Lung microvascular endothelial cell (primary cell): Measurements from ENCODE around the gene FRMD1. TPM values are rescaled to one million over a fixed set of nuclear protein-coding genes. Genes with fewer than 3 reads are reported as not detected.

Source experiments
- DNase-seq, 2 donors: peaks; one replicate each; pipeline versions ENCODE4 v3.0.0 to v3.0.0-alpha.2; 2010; ENCODE audit warnings: low read depth in 2 of 2
- total RNA-seq: library from RNA; depleted of rRNA; stranded (reverse); fragments of >200 nt; gene quantifications from 2 replicates; pipeline ENCODE4 v1.2.1, GENCODE V29; 2014

Gene FRMD1
- total RNA-seq, 1 donor from 2014 or later: not detected

- DNase-seq: no peak
These were observed 16.8 kb upstream of the FRMD1 start for GRCh38 chr6:168095716-168096250.

DNA sequence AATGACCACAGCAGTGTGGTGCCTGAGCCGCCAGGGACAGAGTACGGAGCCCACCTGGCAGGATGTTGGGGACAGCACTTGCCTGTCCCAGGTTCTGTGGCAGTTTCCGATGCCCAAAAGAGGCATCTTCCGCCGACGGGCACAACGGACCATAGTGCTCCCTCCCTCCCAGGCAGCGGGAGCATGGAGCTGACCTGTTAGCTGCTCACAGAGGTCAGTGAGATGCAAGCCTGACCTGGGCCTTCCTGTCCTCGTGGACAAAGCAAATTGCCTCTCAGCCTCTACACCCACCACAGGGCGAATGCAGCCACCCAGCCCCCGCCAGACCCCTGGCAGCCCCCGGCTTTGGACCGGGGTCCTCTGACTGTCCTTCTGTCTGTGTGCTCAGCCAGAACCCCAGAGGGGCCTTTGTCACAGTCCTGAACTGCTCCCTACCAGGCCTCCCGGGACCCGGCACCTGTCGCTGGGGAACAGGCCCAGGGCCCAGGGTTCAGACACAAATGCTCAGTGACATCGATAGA is 16.2 kb upstream of the FRMD1 start:
- DNase-seq: no peak

- DNase-seq: no peak
These were observed 14.6 kb upstream of the FRMD1 start for GRCh38 chr6:168093634-168094033.

GRCh38 chr6:168093071-168093505 is 14.1 kb upstream of the FRMD1 start:
- DNase-seq: no peak

DNA sequence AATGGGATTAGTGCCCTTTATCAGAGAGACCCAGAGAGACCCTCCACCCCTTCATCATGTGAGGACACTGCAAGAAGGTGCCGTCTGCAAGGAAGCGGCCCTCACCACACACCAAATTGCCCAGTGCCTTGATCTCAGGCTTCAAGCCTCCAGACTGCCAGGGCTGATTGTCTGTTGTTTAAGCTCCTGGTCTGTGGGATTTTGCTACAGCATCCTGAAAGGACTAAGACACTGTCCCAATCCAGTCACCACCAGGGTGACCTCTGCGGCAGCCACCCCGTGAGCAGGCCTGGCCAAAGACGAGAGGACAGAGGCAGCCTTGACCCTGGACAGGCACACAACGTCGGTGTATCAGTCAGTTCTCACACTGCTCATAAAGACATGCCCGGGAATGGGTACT is 13.5 kb upstream of the FRMD1 start:
- no peak for DNase-seq

- DNase-seq: no peak
These were observed 12.6 kb upstream of the FRMD1 start for GRCh38 chr6:168091381-168092264.

- no peak for DNase-seq
These were observed 11.7 kb upstream of the FRMD1 start for GRCh38 chr6:168090706-168091105.

- DNase-seq: no peak
These were observed 11.2 kb upstream of the FRMD1 start for GRCh38 chr6:168090064-168090690.

DNA sequence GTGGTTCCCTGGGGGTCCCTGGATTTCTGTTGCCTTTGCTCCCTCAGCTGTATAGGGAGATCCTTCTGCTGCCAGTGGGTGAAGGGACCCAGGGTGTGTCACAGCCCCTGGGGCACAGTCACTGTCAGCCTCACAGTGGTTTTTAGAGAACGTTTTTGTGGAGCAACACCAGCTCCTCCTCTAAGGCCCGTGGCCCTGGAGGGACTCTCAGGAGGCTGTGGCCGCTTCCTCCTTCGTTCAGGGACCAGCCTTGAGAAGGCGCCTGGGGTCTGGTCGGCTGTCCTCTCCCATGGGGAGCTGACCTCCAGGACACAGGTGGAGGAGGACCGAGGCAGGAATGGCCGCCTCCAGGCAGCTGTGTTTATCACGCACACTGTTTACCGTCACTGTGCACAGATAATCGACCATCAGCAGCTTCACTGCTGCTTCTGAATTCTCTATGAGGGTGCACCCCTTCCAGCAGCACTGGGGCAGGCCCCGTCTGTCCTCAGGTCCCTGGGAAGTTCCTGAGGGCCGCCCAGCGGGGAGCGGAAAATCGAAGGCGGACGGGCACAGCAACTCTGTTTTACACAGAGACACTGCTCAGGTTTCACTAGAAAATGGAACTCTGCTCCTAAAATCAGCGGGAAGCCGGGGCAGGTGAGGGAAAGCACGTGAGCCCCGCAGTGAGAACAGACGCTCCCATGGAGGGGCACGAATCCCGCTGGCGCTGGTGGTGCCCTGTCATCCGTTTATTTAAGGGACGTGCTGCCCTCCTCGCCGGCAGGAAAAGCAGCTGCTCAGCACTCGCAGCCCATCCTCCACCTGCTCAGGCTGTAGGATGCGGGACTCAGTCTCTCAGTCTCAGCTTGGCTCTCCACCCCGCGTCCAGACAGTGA is 10.4 kb upstream of the FRMD1 start:
- DNase-seq: no peak

DNA sequence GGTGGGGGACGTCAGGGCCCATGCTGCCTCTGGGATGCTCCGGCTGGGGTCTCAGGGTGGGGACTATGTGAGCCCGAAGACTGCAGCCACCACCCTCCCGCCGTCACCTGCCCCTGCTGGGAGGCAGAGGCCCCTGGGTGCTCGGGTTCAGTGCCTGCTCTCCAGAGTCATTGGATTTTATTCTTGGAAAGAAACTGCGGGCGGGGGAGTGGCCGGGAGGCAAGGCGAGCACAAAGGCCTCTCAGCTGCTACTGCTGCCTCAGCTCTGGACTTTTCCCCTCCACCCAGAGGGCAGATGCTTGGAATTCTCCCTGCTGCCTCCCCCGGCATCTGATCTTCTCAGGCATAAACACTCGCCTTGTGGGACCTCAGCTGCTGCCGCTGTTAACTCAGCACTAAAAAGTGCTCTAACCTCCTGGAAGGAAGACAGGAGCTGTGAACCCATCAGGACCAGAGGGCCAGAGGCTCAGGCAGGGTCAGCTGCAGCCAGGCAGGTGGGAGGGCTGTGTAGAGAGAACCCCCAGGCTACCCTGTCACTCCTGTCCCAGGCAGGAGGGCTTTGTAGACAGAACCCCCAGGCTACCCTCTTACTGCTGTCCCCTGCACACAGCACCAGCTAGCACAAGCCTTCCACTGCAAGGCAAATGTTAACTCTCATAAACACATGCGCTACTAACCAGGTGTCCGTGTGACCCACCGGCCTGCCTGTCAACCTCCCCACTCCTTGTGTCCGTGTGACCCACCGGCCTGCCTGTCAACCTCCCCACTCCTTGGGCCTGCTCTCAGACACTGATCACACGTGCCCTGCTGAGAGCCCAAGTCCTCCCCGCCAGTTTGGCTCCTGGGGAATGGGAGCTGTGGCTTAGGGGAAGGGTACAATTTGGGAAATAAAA is 9.4 kb upstream of the FRMD1 start:
- no peak for DNase-seq

DNA sequence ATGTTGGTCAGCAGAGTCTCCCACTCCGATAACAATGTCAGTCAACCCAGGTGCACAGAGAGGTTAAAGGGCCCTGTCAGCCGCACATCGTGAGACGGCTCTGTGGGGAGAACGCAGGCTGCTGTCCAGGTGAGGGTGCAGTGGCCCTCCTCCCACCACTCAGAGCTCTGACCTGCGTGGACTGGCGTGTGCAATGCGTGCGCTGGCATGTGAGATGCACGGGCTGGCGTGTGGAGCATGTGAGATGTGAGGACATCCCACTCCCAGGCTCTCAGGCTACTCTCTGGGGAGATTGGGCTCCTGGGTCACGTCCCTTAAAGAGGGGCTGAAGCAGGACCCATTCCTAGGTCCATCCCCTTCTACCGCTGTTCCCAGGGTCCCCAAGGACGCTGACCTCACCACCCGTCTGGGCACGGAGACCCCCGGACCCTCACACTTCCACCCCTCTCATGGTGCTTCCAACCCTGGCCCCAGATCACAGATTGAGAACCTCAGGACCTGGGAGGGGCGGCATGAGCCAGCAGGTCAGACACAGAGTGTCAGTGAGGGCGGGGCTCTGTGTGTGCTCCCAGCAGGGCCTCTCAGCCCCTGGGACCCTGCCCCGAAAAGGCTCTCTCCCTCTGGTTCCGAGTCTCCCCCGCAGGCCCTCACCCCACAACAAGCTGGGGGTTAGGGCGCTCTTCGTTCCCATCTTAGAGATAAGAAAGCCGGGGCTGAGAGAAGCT is 8.6 kb upstream of the FRMD1 start:
- DNase-seq: no peak

- DNase-seq: no peak
These were observed 7.6 kb upstream of the FRMD1 start for GRCh38 chr6:168086616-168087015.

GRCh38 chr6:168086066-168086465 is 7.1 kb upstream of the FRMD1 start:
- DNase-seq: no peak

DNA sequence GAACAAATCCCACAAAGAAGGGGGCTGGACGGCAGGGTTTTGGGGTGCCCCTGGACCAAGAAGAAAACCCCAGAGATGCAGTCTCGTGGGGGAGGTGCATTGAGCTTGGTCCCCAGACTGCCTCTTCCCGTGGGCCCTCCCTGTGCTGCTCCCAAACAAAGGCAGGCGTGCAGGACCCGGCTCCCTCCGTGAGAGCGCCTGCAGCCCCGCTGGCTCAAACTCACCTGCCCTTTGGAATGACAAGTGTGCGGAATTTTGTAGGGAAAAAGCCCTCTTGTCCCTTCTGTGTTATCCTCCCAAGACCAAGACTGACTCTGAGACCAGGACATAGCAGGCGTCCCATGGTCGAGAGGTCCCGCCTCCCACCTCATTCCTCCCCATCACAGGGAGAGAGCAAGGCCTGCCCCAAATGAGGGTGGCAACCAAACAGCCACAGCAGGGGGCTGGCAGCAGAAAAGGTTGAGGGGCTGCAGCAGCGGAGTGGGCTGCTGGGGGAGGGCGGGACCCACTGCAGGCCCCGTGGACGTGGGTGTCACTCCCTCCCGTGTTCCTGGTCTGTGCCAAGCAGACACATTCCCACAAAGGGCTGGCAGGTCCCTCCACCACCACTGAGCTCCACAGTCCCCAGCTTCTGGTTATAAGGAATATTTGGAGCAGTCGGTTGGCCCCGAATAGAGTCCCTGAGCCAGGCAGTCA is 5.6 kb upstream of the FRMD1 start:
- no peak for DNase-seq

DNA sequence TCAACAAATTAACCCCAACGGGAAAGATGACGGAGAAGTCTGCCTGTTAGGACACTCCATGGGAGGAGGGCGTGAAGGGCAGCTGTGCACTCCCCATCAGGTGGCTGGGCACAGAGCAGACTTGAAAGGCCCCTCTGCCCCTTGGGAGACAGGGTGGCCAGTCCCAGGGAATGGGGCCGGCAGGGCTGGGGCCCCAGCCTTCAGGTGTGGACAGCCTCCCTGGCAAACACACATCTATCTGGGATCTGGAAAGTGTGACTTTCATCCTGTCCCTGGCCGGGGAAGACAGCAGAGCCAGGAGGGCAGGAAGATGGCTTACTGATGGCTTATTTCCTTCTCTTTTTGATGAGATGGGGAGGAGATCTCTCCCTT is 4.5 kb upstream of the FRMD1 start:
- no peak for DNase-seq

GRCh38 chr6:168082860-168083513 is 4.0 kb upstream of the FRMD1 start:
- DNase-seq: no peak

- no peak for DNase-seq
These were observed 3.0 kb upstream of the FRMD1 start for GRCh38 chr6:168081858-168082546.
